ENCODE results near the gene ACTN4.

ACTN4 gene

DNA sequence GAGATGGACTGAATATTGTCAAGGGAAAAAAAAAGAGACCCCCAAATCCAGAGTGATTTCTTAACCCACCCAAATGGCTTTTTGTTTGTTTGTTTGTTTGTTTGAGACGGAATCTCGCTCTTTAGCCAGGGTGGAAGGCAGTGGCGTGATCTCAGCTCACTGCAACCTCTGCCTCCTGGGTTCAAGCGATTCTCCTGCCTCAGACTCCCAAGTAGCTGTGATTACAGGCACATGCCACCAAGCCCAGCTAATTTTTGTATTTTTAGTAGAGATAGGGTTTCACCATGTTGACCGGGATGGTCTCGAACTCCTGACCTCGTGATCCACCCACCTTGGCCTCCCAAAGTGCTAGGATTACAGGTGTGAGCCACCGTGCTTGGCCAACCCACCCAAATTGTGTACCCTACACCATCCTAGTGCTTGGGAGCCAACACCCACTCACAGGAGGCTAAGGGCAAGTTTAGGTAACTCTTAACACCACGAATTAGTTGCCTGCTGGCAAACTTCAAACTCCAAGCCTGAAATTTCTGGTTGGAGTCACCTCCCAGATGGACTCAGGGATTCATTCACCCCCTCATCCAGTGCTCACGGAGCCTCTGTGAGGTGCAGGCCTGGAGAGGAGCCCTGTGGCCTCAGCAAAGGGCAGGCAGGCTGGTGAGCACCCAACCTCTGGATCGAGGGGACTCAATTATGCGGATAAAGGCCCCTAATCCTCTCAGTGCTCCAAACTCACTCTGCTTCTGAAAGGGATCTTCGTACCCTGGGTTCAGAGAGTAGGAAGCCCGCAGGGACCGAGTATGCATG lies 37.6 kb downstream of the ACTN4 start:
- Histone ChIP-seq H3K9me3 (ENCODE audit: control insufficient read depth in 2 of 2, low read length in 2 of 2) (no peaks in the 10 kb centered on the region), H3K4me3 (ENCODE audit: low read length in 2 of 2) (peak overlapping the region; percentile 11 to 43), H3K27ac (ENCODE audit: low read depth in 2 of 2, low read length in 2 of 2) (peak overlapping the region; percentile 94 to 100), H3K36me3 (ENCODE audit: control insufficient read depth in 2 of 2, insufficient read depth in 2 of 2, low read length in 2 of 2) (peaks cover 0 to 7% of the 10 kb centered on the region in 2 donors), H3K27me3 (ENCODE audit: control insufficient read depth in 2 of 2, insufficient read depth in 2 of 2, low read length in 2 of 2) (no peaks in the 10 kb centered on the region), H3K4me1 (ENCODE audit: control insufficient read depth in 2 of 2, insufficient read depth in 2 of 2, low read length in 2 of 2) (peaks cover 51 to 68% of the 10 kb centered on the region in 2 donors), H3K9ac (ENCODE audit: low read depth in 1 of 2, low read length in 2 of 2) (peak overlapping the region; percentile 27 to 80)

DNA sequence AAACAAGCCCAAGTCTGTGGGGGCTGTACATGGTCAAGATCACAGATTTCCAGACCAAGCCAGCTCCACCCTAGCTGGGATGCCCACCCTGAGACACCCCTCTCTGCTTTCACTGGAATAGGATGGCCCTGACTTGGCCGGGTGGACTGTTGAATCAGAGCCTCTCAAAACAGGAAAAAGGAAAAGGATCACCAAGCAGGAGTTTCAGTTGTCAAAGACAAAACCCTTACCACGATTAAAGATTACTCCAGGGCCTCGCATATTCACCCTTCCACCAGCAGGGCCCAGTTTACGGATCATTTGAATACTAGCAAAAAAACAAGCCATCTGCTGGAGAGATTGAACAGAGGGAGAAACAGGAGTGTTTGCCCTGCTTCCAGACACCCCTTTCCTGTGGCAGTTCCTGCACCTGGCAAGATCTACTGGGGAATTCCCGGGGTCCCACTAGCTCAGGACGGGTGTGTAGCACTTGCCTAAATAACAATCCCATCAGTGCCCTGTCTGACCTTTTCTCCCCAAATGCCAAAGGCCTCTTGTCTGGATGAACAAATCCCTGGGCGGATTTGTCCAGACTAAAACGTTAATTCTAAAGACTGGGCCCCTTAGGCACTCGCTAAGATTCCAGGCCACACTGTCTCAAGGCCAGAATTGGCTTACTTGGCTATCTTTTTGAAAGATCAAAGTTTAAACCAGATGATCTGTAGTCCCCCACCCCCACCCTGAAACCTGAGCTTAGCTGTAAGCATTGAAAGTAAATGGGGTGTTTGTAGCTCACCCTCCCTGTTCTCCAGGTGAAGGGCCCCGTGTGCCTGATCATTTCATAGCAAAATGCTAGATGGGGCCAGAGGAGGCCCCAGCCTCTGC lies 38.4 kb downstream of the ACTN4 start:
- H3K36me3 ChIP-seq (ENCODE audit: control insufficient read depth in 2 of 2, insufficient read depth in 2 of 2, low read length in 2 of 2), result peaks cover 0 to 10% of the 10 kb centered on the region in 2 donors
- peak overlapping the region; percentile 94 to 100 for H3K27ac ChIP-seq (ENCODE audit: low read depth in 2 of 2, low read length in 2 of 2)
- peak overlapping the region; percentile 68 to 80 for H3K9ac ChIP-seq (ENCODE audit: low read depth in 1 of 2, low read length in 2 of 2)
- no peaks in the 10 kb centered on the region for H3K9me3 ChIP-seq (ENCODE audit: control insufficient read depth in 2 of 2, low read length in 2 of 2)
- H3K4me1 ChIP-seq (ENCODE audit: control insufficient read depth in 2 of 2, insufficient read depth in 2 of 2, low read length in 2 of 2), result peaks cover 46 to 62% of the 10 kb centered on the region in 2 donors
- no peaks in the 10 kb centered on the region for H3K27me3 ChIP-seq (ENCODE audit: control insufficient read depth in 2 of 2, insufficient read depth in 2 of 2, low read length in 2 of 2)
- H3K4me3 ChIP-seq (ENCODE audit: low read length in 2 of 2), result peak overlapping the region; percentile 11 to 43

DNA sequence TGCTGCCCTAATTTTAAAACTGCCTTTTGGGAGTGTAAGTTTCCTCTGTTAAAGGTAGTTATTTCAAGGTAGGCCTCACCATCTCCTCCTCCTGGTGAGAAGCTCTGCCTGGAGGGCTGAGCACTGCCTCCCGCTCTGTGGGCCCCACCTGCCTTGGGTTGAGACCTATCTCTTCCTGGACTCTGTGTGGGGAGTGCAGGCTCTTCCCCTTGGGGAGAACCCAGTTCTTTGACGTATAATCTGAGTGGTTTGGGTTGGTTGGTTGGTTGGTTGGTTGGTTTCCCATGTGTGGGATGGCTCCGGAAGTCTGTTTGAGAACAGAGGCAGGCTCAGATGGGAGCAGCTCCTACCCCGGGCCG lies 39.1 kb downstream of the ACTN4 start:
- Histone ChIP-seq H3K4me1 (ENCODE audit: control insufficient read depth in 2 of 2, insufficient read depth in 2 of 2, low read length in 2 of 2) (peaks cover 45 to 57% of the 10 kb centered on the region in 2 donors), H3K27me3 (ENCODE audit: control insufficient read depth in 2 of 2, insufficient read depth in 2 of 2, low read length in 2 of 2) (no peaks in the 10 kb centered on the region), H3K4me3 (ENCODE audit: low read length in 2 of 2) (peak overlapping the region in 1 of 2 donors; percentile 31), H3K27ac (ENCODE audit: low read depth in 2 of 2, low read length in 2 of 2) (peak overlapping the region; percentile 94 to 100), H3K9ac (ENCODE audit: low read depth in 1 of 2, low read length in 2 of 2) (peak overlapping the region; percentile 68 to 80), H3K36me3 (ENCODE audit: control insufficient read depth in 2 of 2, insufficient read depth in 2 of 2, low read length in 2 of 2) (peaks cover 0 to 10% of the 10 kb centered on the region in 2 donors), H3K9me3 (ENCODE audit: control insufficient read depth in 2 of 2, low read length in 2 of 2) (no peaks in the 10 kb centered on the region)

DNA sequence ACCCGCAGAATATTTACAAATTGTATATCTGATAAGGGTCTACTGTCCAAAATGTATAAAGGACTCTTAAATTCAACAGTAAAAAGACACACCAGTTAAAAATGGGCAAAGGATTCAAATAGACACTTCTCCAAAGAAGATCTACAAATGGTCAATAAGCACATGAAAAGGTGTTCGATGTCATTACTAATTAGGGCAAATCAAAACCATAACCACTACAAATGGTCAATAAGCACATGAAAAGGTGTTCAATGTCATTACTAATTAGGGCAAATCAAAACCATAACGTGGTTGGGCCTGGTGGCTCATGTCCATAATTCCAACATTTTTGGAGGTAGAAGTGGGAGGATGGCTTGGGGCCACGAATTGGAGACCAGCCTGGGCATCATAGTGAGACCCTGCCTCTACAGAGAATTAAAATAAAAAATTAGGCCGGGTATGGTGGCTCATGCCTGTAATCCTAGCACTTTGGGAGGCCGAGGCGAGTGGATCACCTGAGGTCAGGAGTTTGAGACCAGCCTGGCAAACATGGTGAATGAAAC lies 40.5 kb downstream of the ACTN4 start:
- Histone ChIP-seq H3K4me1 (ENCODE audit: control insufficient read depth in 2 of 2, insufficient read depth in 2 of 2, low read length in 2 of 2) (peaks cover 43 to 58% of the 10 kb centered on the region in 2 donors), H3K27me3 (ENCODE audit: control insufficient read depth in 2 of 2, insufficient read depth in 2 of 2, low read length in 2 of 2) (no peaks in the 10 kb centered on the region), H3K4me3 (ENCODE audit: low read length in 2 of 2) (no peak overlapping the region), H3K9ac (ENCODE audit: low read depth in 1 of 2, low read length in 2 of 2) (no peak overlapping the region), H3K36me3 (ENCODE audit: control insufficient read depth in 2 of 2, insufficient read depth in 2 of 2, low read length in 2 of 2) (peaks cover 0 to 14% of the 10 kb centered on the region in 2 donors), H3K9me3 (ENCODE audit: control insufficient read depth in 2 of 2, low read length in 2 of 2) (no peaks in the 10 kb centered on the region), H3K27ac (ENCODE audit: low read depth in 2 of 2, low read length in 2 of 2) (peak overlapping the region in 1 of 2 donors; percentile 4)

GRCh38 chr19:38690146-38690545 lies 42.7 kb downstream of the ACTN4 start:
- no peaks in the 10 kb centered on the region for H3K27me3 ChIP-seq (ENCODE audit: control insufficient read depth in 2 of 2, insufficient read depth in 2 of 2, low read length in 2 of 2)
- H3K9ac ChIP-seq (ENCODE audit: low read depth in 1 of 2, low read length in 2 of 2), result no peak overlapping the region
- peaks cover 40 to 56% of the 10 kb centered on the region in 2 donors for H3K4me1 ChIP-seq (ENCODE audit: control insufficient read depth in 2 of 2, insufficient read depth in 2 of 2, low read length in 2 of 2)
- peaks cover 2 to 14% of the 10 kb centered on the region in 2 donors for H3K36me3 ChIP-seq (ENCODE audit: control insufficient read depth in 2 of 2, insufficient read depth in 2 of 2, low read length in 2 of 2)
- no peak overlapping the region for H3K4me3 ChIP-seq (ENCODE audit: low read length in 2 of 2)
- peak overlapping the region; percentile 16 to 26 for H3K27ac ChIP-seq (ENCODE audit: low read depth in 2 of 2, low read length in 2 of 2)
- no peaks in the 10 kb centered on the region for H3K9me3 ChIP-seq (ENCODE audit: control insufficient read depth in 2 of 2, low read length in 2 of 2)

DNA sequence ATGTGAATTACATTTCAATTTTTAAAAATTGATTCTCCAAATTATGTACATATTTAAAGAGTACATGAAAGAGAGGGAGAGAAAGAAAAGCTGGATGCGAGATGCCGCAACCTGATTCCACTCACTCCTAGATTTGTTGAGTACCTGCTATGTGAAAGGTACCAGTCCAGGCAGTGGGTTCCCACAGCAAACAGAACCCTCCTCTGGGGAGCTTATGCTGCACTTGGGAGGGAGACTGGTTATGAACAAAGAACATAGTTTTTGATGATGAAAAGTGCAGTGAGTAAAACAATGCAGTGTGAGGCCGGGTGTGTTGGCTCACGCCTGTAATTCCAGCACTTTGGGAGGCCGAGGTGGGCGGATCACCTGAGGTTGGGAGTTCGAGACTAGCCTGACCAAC lies 43.4 kb downstream of the ACTN4 start:
- no peaks in the 10 kb centered on the region for H3K27me3 ChIP-seq (ENCODE audit: control insufficient read depth in 2 of 2, insufficient read depth in 2 of 2, low read length in 2 of 2)
- no peak overlapping the region for H3K4me3 ChIP-seq (ENCODE audit: low read length in 2 of 2)
- no peaks in the 10 kb centered on the region for H3K9me3 ChIP-seq (ENCODE audit: control insufficient read depth in 2 of 2, low read length in 2 of 2)
- H3K36me3 ChIP-seq (ENCODE audit: control insufficient read depth in 2 of 2, insufficient read depth in 2 of 2, low read length in 2 of 2), result peaks cover 4 to 13% of the 10 kb centered on the region in 2 donors
- peak overlapping the region; percentile 16 to 77 for H3K27ac ChIP-seq (ENCODE audit: low read depth in 2 of 2, low read length in 2 of 2)
- H3K4me1 ChIP-seq (ENCODE audit: control insufficient read depth in 2 of 2, insufficient read depth in 2 of 2, low read length in 2 of 2), result peaks cover 39 to 56% of the 10 kb centered on the region in 2 donors
- no peak overlapping the region for H3K9ac ChIP-seq (ENCODE audit: low read depth in 1 of 2, low read length in 2 of 2)

- peaks cover 40 to 57% of the 10 kb centered on the region in 2 donors for H3K4me1 ChIP-seq (ENCODE audit: control insufficient read depth in 2 of 2, insufficient read depth in 2 of 2, low read length in 2 of 2)
- H3K27me3 ChIP-seq (ENCODE audit: control insufficient read depth in 2 of 2, insufficient read depth in 2 of 2, low read length in 2 of 2), result no peaks in the 10 kb centered on the region
- H3K36me3 ChIP-seq (ENCODE audit: control insufficient read depth in 2 of 2, insufficient read depth in 2 of 2, low read length in 2 of 2), result peaks cover 12 to 20% of the 10 kb centered on the region in 2 donors
- H3K4me3 ChIP-seq (ENCODE audit: low read length in 2 of 2), result no peak overlapping the region
- H3K9me3 ChIP-seq (ENCODE audit: control insufficient read depth in 2 of 2, low read length in 2 of 2), result no peaks in the 10 kb centered on the region
- peak overlapping the region; percentile 63 to 77 for H3K27ac ChIP-seq (ENCODE audit: low read depth in 2 of 2, low read length in 2 of 2)
- peak overlapping the region in 1 of 2 donors; percentile 10 for H3K9ac ChIP-seq (ENCODE audit: low read depth in 1 of 2, low read length in 2 of 2)
Observed at GRCh38 chr19:38691938-38692457, 44.5 kb downstream of the ACTN4 start.

GRCh38 chr19:38692458-38693379 lies 45.3 kb downstream of the ACTN4 start:
- H3K9ac ChIP-seq (ENCODE audit: low read depth in 1 of 2, low read length in 2 of 2), result peak overlapping the region; percentile 10 to 49
- peaks cover 12 to 27% of the 10 kb centered on the region in 2 donors for H3K36me3 ChIP-seq (ENCODE audit: control insufficient read depth in 2 of 2, insufficient read depth in 2 of 2, low read length in 2 of 2)
- H3K4me1 ChIP-seq (ENCODE audit: control insufficient read depth in 2 of 2, insufficient read depth in 2 of 2, low read length in 2 of 2), result peaks cover 47 to 60% of the 10 kb centered on the region in 2 donors
- peak overlapping the region; percentile 63 to 77 for H3K27ac ChIP-seq (ENCODE audit: low read depth in 2 of 2, low read length in 2 of 2)
- H3K27me3 ChIP-seq (ENCODE audit: control insufficient read depth in 2 of 2, insufficient read depth in 2 of 2, low read length in 2 of 2), result no peaks in the 10 kb centered on the region
- no peak overlapping the region for H3K4me3 ChIP-seq (ENCODE audit: low read length in 2 of 2)
- H3K9me3 ChIP-seq (ENCODE audit: control insufficient read depth in 2 of 2, low read length in 2 of 2), result no peaks in the 10 kb centered on the region
